Stomach (tissue), 4 donors: ENCODE data around the gene EPHB1.

Experiments used
- CTCF ChIP-seq, 7 experiments: fragments of 450-650 bp in 4 of 7; fragments of 200-600 bp in 3 of 7; sonication (generic) in 3 of 7; IDR thresholded peaks; one replicate each; pipeline ENCODE4 v1.5.1; 2016 to 2019; ENCODE audit warnings: antibody characterized with exemption in 7 of 7, control low read depth in 2 of 7, mild to moderate bottlenecking in 1 of 7
- POLR2A ChIP-seq, 4 donors: fragments of 450-650 bp; IDR thresholded peaks; one replicate each; pipeline ENCODE4 v1.6.1; 2016; ENCODE audit warnings: antibody characterized with exemption in 4 of 4, control low read depth in 2 of 4, mild to moderate bottlenecking in 1 of 4, moderate library complexity in 1 of 4

GRCh38 chr3:135089451-135089850 is 294.4 kb downstream of the EPHB1 start:
- no peak for TF ChIP-seq POLR2A (IDR thresholded peaks at IDR 0.05)
- no peak for TF ChIP-seq CTCF (IDR thresholded peaks at IDR 0.05)
